Measurements from ENCODE around the gene FSCN2.
A peak's percentile ranks its signal among the peaks of the same experiment; 100 is the strongest.

Gene FSCN2

DNA sequence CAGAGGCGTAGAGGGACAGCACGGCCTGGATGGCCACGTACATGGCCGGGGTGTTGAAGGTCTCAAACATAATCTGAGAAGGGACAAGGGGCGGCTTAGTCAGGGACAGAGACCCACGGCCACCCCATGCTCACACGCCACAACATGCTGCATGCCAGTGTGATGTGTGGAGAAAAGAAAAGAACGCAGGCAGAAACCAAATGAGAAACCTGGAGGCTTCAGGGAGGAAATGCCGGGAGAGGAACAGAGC, 16.7 kb upstream of the FSCN2 start:
- H3K4me3 ChIP-seq (ENCODE audit: low read depth, low read length), result peak overlapping the region; percentile 95
- TF ChIP-seq, protein P1, sequence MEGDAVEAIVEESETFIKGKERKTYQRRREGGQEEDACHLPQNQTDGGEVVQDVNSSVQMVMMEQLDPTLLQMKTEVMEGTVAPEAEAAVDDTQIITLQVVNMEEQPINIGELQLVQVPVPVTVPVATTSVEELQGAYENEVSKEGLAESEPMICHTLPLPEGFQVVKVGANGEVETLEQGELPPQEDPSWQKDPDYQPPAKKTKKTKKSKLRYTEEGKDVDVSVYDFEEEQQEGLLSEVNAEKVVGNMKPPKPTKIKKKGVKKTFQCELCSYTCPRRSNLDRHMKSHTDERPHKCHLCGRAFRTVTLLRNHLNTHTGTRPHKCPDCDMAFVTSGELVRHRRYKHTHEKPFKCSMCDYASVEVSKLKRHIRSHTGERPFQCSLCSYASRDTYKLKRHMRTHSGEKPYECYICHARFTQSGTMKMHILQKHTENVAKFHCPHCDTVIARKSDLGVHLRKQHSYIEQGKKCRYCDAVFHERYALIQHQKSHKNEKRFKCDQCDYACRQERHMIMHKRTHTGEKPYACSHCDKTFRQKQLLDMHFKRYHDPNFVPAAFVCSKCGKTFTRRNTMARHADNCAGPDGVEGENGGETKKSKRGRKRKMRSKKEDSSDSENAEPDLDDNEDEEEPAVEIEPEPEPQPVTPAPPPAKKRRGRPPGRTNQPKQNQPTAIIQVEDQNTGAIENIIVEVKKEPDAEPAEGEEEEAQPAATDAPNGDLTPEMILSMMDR (IDR thresholded peaks at IDR 0.05; ENCODE audit: low read depth, low read length), result no peak

DNA sequence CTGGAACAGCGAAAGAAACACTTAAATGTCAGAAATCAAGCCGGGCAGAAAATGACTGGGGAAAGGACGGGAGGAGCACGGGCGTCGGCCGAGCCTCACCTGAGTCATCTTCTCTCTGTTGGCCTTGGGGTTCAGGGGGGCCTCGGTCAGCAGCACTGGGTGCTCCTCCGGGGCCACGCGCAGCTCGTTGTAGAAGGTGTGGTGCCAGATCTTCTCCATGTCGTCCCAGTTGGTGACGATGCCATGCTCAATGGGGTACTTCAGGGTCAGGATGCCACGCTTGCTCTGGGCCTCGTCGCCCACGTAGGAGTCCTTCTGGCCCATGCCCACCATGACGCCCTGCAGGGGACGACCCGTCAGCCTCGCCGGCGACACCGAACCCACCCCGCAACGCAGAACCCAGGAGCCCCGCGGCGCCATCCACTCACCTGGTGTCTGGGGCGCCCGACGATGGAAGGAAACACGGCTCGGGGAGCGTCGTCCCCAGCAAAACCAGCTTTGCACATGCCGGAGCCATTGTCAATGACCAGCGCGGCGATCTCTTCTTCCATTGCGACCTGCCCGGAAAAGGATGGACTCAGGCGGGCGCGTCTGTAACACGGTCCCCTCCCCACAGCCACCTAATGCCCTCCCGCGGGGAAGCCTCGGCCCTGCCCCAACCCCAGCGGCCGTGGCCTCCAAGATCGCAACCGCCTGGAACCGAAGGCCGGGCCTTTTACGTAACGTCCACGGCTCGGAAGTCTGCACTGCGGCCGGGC, 16.2 kb upstream of the FSCN2 start:
- peak overlapping the region; percentile 95 for H3K4me3 ChIP-seq (ENCODE audit: low read depth, low read length)
- TF ChIP-seq, protein P1 (IDR thresholded peaks at IDR 0.05; ENCODE audit: low read depth, low read length), result no peak

GRCh38 chr17:81512562-81513371, 15.4 kb upstream of the FSCN2 start, which contains the start of gene ACTG1:
ACTG1 (minus strand) TSS chr17:81512799; CDS start chr17:81512354, 445 bp downstream.
- peak within 1 kb of the TSS; percentile 95 for H3K4me3 ChIP-seq (ENCODE audit: low read depth, low read length)
- TF ChIP-seq, protein P1 (IDR thresholded peaks at IDR 0.05; ENCODE audit: low read depth, low read length), result no peak

- TF ChIP-seq, protein P1 (IDR thresholded peaks at IDR 0.05; ENCODE audit: low read depth, low read length), result no peak
- peak overlapping the region; percentile 59 for H3K4me3 ChIP-seq (ENCODE audit: low read depth, low read length)
Measured at GRCh38 chr17:81513372-81513752, 14.8 kb upstream of the FSCN2 start.

- H3K4me3 ChIP-seq (ENCODE audit: low read depth, low read length), result peak overlapping the region; percentile 59
- TF ChIP-seq, protein P1 (IDR thresholded peaks at IDR 0.05; ENCODE audit: low read depth, low read length), result no peak
Measured at GRCh38 chr17:81513753-81514488, 14.3 kb upstream of the FSCN2 start.

GRCh38 chr17:81514489-81514738, 13.8 kb upstream of the FSCN2 start:
- peak overlapping the region; percentile 59 for H3K4me3 ChIP-seq (ENCODE audit: low read depth, low read length)
- TF ChIP-seq, protein P1 (IDR thresholded peaks at IDR 0.05; ENCODE audit: low read depth, low read length), result no peak

Measured in WI38 (cell line).